SK-N-MC (cell line): ENCODE results near the gene TNNC1.

Source experiments
- EZH2 ChIP-seq: fragments of 200-600 bp; sonication (generic); IDR thresholded peaks from one replicate; pipeline ENCODE4 v1.6.1; 2017; ENCODE audit warnings: antibody characterized with exemption
- FOXP2 ChIP-seq: optimal IDR thresholded peaks from 2 replicates; pipeline ENCODE3; 2011; ENCODE audit warnings: mild to moderate bottlenecking, moderate library complexity; ENCODE audit not compliant: insufficient read depth; ENCODE audit errors: extremely low read length, control extremely low read depth
- POLR2AphosphoS5 ChIP-seq: IDR thresholded peaks from 2 replicates; pipeline ENCODE4 v1.6.1; 2012; ENCODE audit warnings: mild to moderate bottlenecking, low read depth, low read length, borderline replicate concordance

- TF ChIP-seq POLR2AphosphoS5 (no peak), EZH2 (no peak), FOXP2 (no peak)
These were observed 553 bp upstream of the TNNC1 start for GRCh38 chr3:52454250-52454937.
